Dermis microvascular lymphatic vessel endothelial cell (primary cell): ENCODE measurements around the gene PI16. TPM values are rescaled to one million over a fixed set of nuclear protein-coding genes. Genes with fewer than 3 reads are reported as not detected.
"Not testable (repeated sequence)": the region's sequence is repeated elsewhere in the genome, so short reads cannot be mapped to it uniquely, and the experiment has no call there.

ENCODE experiments used
- DNase-seq, 2 donors: peaks; one replicate each; pipeline versions ENCODE4 v3.0.0 to v3.0.0-alpha.2; 2010; ENCODE audit warnings: low read depth in 2 of 2
- total RNA-seq: library from RNA; depleted of rRNA; stranded (reverse); fragments of >200 nt; gene quantifications from 2 replicates; pipeline ENCODE4 v1.2.1, GENCODE V29; 2014

Gene PI16
- total RNA-seq, 1 donor from 2014 or later: 0.13 TPM

GRCh38 chr6:36929152-36929551 lies 25.4 kb upstream of the PI16 start:
- no peak for DNase-seq

- DNase-seq: no peak
Observed at GRCh38 chr6:36929607-36930006, 24.9 kb upstream of the PI16 start.

GRCh38 chr6:36930483-36930882 lies 24.1 kb upstream of the PI16 start:
- DNase-seq: no peak

- peak in 1 of 2 donors; percentile 36 for DNase-seq
Observed at GRCh38 chr6:36933102-36933501, 21.4 kb upstream of the PI16 start.

DNA sequence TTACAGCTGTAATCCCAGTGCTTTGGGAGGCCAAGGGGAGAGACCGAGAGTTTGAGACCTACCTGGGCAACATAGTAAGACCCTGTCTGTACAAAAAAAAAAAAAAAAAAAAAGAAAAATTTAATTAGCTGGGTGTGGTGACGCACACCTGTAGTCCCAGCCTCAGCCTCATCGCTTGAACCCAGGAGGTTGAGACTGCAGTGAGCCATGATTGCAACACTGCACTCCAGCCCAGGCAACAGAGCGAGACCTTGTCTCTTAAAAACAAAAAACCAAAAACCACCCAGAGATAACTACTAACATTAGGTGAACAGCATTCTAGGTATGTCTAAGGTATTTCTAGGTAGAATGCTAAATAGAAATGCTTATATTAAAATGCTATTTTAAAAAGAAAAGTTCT lies 21.0 kb upstream of the PI16 start:
- DNase-seq: no peak

- no peak for DNase-seq
Observed at GRCh38 chr6:36934901-36935300, 19.6 kb upstream of the PI16 start.

DNA sequence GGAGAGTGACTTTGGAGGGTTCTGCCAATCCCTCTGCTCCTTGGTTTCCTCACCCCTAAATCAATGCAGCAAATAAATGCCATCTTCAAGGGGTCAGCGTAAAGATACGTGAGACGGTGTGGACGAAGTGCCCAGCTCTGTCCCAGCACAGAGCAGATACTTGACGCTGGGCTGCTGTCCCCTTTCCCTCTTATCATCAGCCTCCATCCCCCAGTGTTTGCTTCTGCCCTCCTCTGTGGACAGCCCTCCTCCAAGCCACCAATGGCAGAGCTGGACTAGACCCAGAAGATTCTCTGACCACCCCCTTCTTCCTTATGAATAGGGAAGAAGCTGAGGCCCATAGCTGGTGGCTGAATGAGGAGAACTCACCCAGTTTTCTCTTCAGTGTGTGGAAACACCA lies 17.7 kb upstream of the PI16 start:
- DNase-seq: no peak

- DNase-seq: no peak
Observed at GRCh38 chr6:36937896-36938295, 16.6 kb upstream of the PI16 start.

GRCh38 chr6:36938536-36938935 lies 16.0 kb upstream of the PI16 start:
- DNase-seq: no peak

DNA sequence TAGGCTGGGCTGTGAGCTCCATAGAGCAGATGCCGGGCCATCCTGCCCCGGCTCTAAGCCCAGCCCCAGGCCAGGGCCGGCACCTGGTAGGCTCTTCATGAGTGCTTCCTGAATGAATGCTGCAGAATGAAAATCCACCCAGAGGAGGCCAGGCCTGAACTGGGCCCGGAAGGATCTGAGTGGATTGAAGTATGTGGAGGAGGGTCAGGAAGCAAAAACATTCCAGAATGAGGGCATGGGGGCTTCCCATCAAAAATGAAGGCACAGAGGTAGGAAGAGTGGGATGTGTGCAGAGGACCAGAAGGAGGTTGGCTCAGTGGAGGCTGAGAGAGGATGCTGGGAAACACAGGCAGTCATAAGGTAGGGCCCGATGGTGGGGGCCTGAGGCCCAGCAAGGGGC lies 15.5 kb upstream of the PI16 start:
- DNase-seq: not testable (repeated sequence)

GRCh38 chr6:36940027-36940426 lies 14.5 kb upstream of the PI16 start:
- DNase-seq: no peak

DNA sequence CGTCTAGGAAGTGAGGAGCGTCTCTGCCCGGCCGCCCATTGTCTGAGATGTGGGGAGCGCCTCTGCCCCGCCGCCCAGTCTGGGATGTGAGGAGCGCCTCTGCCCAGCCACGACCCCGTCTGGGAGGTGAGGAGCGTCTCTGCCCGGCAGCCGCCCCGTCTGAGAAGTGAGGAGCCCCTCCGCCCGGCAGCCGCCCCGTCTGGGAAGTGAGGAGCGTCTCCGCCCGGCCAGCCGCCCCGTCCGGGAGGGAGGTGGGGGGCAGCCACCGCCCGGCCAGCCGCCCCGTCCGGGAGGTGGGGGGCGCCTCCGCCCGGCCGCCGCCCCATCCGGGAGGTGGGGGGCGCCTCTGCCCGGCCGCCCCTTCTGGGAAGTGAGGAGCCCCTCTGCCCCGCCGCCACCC lies 13.0 kb upstream of the PI16 start:
- not testable (repeated sequence) for DNase-seq

GRCh38 chr6:36942329-36942728 lies 12.2 kb upstream of the PI16 start:
- DNase-seq: not testable (repeated sequence)

GRCh38 chr6:36944650-36945049 lies 9.9 kb upstream of the PI16 start:
- no peak for DNase-seq

GRCh38 chr6:36945301-36945700 lies 9.2 kb upstream of the PI16 start:
- DNase-seq: peak; percentile 38 to 66

DNA sequence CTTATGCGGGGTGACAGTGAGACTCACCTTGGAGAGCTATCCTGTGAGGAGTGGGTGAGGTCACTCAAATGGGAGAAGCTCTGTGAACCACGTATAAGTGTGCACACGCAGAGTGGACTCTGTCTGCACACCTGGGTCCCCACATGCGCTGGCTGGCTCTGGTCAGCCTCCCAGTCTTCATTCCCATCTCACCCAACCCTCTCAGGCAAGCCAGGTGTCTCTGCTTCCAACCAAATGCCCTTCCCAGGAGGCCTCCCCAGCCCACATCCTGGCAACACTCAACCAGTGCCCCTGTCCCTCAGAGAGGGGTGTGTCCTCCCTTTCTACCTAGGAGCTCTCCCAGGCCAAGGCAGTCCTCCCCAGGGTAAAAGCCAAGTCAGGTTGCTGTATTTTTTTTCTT lies 8.0 kb upstream of the PI16 start:
- no peak for DNase-seq

DNA sequence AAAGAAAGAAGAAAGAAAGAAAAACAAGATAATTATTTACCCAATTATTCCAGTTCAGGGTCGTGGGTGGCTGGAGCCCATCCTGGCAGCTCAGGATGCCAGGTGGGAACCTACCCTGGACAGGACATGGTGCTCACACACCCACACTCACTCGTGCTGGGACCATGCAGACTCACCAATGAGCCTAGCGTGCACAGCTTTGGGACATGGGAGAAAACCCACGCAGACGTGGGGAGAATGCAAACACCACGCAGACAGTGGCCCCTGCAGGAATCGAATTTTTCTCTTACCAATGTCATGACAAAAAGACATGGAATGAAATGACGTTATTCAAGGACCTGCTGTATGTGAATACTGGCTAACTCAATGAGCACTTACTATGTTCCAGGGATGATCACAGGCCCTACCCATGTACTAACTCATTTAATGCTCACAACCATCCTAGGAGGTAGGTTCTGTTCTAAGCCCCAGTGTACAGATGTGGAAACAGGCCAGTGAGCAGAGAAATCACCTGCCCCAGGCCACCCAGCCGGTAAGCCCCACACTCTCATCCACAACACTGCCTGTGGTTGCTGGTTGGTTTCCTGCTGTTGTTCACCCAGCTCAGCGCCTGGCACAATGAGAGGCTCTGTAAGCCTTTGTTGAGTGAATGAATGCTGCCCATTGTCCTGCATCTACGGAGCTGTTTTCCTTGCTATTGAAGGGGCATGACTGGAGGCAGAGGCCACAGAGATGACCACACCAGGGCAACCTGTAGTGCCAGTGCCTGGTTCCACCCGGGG lies 6.8 kb upstream of the PI16 start:
- DNase-seq: peak in 1 of 2 donors; percentile 57

- not testable (repeated sequence) for DNase-seq
Observed at GRCh38 chr6:36949076-36949475, 5.5 kb upstream of the PI16 start.

DNA sequence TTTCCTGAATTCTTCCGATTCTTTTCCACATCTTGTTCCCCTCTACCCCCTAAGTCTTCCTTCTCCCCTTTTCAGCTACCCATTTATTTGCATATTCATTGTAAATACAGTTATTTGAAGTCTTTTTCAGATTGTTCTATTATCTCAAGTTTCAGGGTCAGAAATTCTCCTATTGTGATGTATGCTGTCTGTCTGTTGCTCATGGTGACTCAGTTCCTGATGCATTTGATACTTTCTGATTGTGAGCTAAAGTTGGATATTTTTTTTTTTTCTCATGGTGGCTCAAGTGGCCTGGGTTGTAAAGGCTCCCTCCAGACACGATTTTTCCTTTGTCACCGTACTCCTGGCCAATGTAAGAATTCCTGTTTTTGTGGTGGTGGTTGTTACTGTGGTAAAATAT lies 4.9 kb upstream of the PI16 start:
- DNase-seq: peak; percentile 34 to 88

- no peak for DNase-seq
Observed at GRCh38 chr6:36953931-36954261, 642 bp upstream of the PI16 start.

DNA sequence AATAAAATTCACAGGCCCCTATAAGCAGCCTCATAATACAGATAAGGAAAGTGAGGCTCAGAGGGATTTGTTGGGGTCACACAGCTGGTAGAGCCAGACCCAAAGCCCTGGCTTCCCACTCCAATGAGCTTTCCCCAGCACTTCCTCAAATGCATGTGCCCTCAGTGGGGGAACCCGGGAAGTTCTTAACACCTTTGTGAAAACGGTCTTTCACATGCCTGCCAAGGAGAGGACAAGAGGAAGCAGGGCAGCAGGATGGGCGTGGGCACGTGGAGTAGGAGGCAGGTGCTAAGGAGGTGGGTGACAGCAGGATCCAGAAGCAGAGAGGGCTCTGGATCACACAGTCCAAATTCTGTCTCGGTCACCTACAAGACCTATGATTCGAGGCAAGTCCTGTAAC lies 598 bp downstream of the PI16 start:
- DNase-seq: no peak

GRCh38 chr6:36955671-36956445 lies 1.3 kb downstream of the PI16 start:
- peak in 1 of 2 donors; percentile 63 for DNase-seq

- no peak for DNase-seq
Observed at GRCh38 chr6:36956446-36956820, 1.9 kb downstream of the PI16 start.
